ENCODE measurements around the gene ZNF672.
"Not testable (repeated sequence)": the region's sequence is repeated elsewhere in the genome, so short reads cannot be mapped to it uniquely, and the experiment has no call there.

The ZNF672 gene

DNA sequence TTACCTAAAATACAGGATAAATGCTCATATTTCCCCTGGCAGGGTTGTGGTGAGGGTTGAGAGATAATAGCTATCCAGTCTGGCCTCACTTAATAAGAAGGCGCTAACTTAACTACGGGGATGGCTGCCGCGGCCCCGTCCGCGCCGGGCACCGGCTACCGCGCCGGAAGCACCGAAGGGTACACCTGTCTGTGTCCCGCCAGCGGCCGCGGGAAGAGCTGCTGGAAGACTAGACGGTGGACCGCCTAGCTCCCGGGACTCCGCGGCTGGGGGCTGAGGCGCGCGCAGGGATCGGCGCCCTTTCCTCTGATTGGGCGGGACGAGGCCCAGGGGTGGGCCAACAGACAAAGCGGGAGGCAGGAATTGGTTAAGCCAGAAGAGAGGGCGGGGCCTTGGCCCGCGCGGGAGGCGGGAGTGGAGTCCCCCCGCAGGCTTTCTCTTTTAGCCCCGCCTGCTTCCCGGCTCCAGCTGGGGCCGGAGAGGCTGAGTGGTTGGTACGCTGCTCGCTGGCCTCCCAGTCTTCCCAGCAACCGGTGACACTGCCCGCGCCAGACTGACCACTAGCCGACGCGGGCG lies at the start of gene ZNF672:
Gene ZNF672, plus strand, starts transcription at position 444 of the 576 bp plus-strand sequence. CDS start 9,051 bp downstream, outside the sequence.
- peak; percentile 83 to 87 for DNase-seq (ENCODE audit: low read depth in 2 of 2, low spot score in 1 of 2)

DNA sequence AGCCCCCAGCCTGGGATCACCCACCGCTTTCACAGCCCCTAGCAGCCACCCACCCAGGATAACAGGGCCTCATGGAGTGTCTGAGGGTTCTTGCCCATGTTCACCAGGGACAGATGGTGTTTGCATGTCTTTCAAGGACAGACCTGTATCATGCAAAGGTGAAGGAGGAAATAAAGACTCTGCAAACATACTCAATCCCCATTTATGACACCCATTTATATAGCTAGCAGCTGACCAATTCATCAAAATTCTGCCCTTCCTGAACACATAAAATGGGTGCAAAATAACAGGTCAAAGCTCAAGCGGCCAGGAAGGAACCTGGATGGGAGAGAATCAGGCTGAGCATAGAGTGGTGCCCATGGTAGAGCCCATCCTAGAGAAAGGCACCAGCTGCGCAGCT lies 49.7 kb upstream of the ZNF672 start:
- no peak for DNase-seq (ENCODE audit: low read depth in 2 of 2, low spot score in 1 of 2)

DNA sequence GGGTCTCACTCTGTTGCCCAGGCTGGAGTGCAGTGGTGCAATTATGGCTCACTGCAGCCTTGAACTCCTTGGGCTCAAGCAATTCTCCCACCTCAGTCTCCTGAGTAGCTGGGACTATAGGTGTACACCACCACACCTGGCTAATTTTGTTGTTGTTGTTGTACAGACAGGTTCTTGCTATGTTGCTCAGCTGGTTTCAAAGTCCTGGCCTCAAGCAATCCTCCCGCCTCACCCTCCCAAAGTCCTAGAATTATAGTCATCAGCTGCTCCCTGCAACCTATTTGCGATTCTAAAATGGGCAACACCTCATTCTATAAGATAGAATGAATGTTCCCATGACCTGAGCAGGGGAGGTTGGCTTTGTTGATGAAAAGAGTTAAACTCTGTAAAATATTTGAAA lies 48.7 kb upstream of the ZNF672 start:
- not testable (repeated sequence) for DNase-seq (ENCODE audit: low read depth in 2 of 2, low spot score in 1 of 2)

DNA sequence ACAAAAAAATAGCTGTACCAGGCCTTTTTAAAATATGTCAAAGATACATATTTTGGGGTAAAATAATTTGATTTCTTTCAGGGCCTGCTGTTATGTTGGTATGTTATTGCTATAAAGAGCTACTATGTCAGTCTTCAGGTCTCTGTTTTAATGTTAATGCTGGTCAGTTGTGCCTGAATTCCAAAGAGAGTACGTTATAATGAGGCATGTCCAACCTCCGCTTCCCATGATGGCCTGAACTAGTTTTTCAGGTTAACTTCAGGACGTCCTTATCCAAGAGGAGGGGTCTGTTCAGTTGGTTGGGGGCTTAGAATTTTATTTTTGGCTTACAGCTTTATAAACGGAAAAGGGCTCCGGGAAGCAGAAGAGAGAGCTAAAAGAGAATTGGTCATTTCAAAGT lies 47.6 kb upstream of the ZNF672 start:
- no peak for DNase-seq (ENCODE audit: low read depth in 2 of 2, low spot score in 1 of 2)

DNA sequence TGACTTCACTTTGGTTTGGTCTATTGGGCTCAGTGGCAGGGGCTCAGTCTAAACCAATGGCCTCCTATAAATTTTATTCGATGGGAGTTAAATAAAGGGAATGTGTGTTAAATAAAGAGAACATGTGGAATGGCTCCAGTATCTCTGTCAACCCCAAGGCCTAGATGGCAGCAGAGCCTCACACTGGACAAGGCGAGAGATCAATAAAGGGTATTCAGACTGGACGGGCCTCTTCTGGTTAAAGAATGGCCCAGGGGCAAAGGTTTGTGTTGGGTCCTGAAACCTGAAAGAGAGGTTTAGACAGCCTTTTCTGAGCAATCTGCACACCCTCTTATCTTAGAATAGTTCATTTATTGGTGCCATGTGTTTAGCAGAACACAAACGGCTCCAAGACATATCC lies 47.0 kb upstream of the ZNF672 start:
- DNase-seq (ENCODE audit: low read depth in 2 of 2, low spot score in 1 of 2), result no peak

DNA sequence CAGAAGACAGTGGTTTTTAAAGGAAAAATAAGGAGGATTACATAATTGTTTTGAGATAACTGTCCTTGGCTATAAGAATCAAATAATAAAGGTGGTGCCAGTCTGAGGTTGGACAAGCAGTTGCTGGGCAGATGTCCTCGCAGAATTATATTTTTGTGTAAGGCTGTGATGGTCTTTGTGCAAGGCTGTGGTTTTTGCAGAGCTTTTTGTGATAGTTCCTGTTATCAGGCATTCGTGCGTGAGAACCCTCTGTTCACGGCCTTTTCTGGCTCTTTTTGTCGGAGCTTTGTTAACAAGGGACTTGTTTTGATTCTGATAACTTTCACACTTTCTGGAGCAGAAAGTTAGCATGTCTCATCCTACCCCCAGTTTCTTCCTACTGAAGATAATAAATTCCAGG lies 45.7 kb upstream of the ZNF672 start:
- no peak for DNase-seq (ENCODE audit: low read depth in 2 of 2, low spot score in 1 of 2)

DNA sequence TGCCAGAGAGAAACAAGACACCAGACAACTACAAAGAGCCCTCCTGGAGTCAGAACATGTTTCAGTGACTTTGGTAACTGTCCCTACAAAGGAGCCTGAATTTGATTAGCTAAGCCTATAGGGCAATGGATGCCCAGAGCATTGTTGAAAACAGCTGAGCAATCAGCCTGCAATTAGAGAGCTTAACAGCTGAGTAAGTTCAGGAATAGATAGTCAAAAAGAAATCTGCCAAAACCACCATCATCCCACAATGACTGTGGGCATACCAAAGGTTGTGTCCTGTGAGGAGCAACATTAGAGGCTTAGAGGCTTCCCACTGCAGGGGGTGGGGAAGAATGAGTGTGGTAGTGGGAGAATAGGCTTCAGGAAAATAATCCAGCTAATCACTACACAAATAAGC lies 44.4 kb upstream of the ZNF672 start:
- no peak for DNase-seq (ENCODE audit: low read depth in 2 of 2, low spot score in 1 of 2)

DNA sequence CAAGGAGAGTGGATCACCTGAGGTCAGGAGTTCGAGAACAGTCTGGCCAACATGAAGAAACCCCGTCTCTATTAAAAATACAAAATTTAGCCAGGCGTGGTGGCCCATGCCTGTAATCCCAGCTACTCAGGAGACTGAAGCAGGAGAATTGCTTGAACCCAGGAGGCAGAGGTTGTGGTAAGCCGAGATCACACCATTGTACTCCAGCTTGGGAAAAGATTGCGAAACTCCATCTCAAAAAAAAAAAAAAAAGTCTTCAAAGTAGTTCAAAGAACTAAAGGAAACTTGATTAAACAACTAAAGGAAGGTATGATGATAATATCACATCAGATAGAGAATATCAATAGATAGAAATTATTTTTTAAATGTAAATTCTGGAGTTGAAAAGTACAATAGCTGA lies 43.4 kb upstream of the ZNF672 start:
- not testable (repeated sequence) for DNase-seq (ENCODE audit: low read depth in 2 of 2, low spot score in 1 of 2)

DNA sequence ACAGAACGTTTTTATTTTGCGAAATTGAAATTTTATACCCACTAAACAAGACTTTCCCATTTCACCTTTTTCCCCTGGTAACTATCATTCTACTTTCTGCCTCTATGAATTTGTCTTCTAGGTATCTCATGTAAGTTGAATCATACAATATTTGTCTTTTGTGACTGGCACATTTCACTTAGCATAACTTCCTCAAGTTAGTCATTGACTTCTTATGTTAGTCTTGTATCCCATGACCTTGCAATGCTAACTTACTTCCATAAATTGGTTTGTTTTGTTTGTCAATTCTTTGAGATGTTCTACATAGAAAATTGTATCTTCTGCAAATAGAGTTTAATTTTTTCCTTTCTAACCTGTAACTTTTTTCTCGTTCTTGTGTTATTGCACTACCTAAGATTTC lies 39.2 kb upstream of the ZNF672 start:
- DNase-seq (ENCODE audit: low read depth in 2 of 2, low spot score in 1 of 2), result no peak

DNA sequence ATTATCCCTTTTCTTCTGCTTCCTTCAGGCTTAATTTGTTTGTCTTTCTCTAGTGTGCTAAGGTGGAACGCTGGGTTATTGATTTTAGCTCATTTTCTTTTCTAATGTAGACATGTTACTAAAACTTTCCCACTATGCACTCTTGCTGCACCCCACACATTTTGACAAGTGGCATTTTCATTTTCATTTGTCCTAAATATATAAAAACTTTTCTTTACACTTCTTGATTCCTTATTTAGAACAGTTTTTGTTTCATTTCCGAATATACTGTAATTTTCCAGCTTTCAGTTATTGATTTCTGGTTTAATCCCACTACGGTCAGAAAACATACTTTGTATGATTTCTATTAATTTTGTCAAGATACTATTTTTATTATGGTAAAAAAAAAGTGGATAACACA lies 37.6 kb upstream of the ZNF672 start:
- no peak for DNase-seq (ENCODE audit: low read depth in 2 of 2, low spot score in 1 of 2)

DNA sequence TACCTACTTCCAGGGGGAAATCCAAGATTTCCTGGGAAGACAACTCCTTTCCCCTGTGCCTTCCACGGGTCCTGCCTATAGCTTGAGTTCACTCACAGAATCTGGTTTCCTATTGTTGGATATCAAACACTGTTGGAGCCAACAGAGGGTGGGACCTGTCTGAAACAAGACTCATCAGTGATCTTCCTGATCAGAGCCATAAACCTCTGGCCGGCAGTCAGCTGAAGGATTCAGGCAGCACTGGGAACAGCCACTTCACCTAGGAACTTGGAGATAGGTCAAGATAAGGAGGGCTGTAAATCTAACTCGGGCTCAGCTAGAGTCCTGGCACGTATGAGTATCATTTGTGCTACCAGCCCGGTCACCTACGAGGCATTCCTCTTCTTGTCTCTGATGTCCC lies 35.6 kb upstream of the ZNF672 start:
- DNase-seq (ENCODE audit: low read depth in 2 of 2, low spot score in 1 of 2), result no peak

DNA sequence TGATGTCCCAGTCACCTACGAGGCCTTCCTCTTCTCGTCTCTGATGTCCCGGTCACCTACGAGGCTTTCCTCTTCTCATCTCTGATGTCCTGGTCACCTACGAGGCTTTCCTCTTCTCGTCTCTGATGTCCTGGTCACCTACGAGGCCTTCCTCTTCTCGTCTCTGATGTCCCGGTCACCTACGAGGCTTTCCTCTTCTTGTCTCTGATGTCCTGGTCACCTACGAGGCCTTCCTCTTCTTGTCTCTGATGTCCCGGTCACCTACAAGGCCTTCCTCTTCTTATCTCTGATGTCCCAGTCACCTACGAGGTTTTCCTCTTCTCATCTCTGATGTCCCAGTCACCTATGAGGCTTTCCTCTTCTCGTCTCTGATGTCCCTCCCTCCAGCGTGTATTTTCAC lies 34.5 kb upstream of the ZNF672 start:
- not testable (repeated sequence) for DNase-seq (ENCODE audit: low read depth in 2 of 2, low spot score in 1 of 2)

DNA sequence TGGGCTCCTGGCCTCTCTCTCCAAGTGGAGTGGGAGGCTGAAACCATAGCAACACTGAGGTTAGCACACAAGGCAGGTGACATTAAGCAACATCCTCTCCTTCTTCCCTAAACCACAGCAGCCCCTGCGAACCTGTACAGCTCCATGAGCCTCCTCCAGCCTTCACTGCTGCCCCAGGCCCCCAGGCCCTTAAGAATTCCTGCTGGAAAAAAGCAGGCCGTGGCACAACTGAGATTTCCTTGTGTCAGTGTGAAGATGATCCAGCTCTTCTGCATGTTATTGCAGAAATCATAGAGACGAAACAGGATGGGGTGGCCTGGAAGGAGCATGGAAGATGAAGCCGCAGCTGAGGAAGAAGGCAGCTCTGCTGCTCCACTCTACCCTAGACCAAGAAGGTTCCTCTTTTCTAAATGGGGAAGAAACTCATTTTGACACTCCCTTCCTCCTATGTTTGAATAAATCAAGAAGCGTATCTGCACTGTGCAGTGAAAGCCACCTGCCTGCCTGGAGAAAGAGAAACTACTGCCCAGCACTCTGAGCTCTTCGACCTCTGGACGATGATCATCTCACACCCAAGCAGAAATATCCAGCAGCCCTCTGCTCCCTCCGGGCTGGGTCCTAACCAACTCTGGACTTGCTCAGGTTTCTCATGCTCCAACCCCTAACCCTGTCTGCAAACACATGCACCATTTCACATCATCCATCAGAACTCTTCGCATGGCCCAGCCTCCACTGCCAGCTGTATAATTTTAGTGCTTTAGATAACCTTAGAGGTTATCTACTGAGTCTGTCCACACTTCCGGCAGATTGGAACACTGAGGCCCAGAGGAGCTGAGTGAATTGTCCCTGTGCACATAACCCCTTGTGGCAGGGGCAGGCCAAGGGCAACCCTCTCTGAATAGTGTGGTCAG lies 33.0 kb upstream of the ZNF672 start:
- no peak for DNase-seq (ENCODE audit: low read depth in 2 of 2, low spot score in 1 of 2)

DNA sequence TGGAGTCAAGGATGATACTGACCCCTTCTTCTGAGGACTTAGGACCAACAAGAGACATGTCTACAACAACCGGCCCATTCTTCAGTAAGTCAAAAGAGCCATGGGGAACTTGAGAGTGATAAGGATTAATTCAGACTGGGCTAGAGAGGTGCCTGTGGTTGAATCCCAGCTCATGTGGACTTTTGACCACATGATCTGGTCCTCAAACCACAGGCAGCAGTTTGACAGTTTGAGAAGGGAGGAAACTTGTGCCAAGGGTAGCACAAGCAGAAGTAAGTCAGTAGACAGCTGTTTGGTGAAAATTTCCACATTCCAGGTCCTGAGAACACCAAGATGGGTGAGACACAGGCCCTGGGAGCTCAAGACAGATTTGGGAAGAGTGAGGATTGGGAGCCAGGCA lies 32.1 kb upstream of the ZNF672 start:
- DNase-seq (ENCODE audit: low read depth in 2 of 2, low spot score in 1 of 2), result no peak

DNA sequence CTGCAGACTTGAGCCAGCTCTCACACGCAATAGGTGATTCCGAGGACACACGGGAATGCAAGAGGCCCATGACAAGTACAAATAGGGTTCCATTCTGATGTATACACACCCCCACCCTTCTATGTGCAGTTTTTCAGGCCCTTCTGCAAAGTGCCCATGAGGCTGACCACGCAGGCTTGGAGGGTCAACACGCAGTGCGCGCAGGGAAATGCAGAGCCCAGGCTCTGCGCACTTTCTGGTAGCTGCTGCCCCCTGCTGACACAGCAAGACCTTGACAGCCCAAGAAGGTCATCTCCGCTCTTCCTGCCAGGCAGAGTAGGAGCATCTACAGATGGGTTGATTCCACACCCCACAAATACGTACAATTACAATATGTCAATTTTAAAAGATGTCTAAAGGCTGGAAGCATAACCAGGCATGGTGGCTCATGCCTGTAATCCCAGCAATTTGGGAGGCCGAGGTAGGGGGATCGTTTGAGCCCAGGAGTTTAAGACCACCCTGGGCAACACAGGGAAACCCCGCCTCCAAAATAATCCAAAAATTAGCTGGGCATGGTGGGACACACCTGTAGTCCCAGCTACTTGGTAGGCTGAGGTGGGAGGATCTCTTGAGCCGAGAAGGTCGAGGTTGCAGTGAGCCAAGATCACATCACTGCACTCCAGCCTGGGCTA lies 30.8 kb upstream of the ZNF672 start:
- peak in 1 of 2 donors; percentile 6 for DNase-seq (ENCODE audit: low read depth in 2 of 2, low spot score in 1 of 2)

DNA sequence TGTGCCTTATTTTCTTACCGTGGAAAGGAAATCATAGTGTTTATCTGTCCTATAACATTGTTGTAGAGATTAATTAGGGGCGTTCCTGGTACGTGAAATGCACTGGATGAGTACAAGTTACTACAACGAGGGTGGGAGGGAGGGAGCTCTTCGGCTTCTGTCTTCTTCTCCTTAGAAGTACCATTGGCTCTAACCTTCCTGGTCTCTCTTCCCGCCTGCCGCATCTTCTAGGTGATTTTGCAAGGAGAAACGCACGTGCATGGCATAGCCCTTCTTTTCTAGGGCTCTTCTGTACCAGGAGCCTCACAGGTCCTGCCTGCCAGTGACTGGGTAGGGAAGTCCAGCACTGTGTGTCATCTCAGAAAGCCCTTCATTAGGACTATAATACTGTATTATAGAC lies 29.1 kb upstream of the ZNF672 start:
- DNase-seq (ENCODE audit: low read depth in 2 of 2, low spot score in 1 of 2), result no peak

DNA sequence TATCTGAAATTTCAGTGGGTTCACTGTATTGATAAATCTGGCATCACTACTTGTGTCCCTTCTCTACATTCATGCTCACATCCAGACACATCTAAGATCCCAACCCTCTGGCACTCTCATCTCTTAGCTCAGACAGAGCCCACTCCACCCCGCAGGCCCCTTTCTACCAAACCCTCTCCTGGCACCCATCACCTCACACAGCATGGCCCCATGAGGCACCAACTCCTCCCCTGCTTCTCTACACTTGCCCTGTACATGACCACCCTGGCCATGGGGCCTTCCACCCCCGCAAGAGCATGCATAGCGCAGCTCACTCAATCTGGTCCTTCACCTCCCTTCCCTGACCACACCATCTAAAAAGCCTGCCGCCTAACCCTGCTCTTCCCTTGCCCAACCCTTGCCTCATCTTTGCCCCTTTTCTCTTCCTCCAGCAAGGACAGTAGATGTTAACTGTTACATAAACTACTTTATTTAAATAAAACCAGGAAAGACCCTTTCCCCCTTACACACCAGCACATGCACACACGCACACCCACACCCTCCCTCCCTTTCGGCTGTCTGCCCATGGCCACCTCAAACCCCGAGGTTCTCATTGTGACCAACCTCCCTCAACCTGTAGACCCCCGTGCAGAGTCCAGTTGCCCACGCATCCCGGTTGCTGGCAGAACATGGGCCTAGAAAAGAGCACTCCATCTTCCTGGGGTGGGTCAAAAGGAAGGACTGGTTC lies 27.9 kb upstream of the ZNF672 start:
- DNase-seq (ENCODE audit: low read depth in 2 of 2, low spot score in 1 of 2), result no peak

DNA sequence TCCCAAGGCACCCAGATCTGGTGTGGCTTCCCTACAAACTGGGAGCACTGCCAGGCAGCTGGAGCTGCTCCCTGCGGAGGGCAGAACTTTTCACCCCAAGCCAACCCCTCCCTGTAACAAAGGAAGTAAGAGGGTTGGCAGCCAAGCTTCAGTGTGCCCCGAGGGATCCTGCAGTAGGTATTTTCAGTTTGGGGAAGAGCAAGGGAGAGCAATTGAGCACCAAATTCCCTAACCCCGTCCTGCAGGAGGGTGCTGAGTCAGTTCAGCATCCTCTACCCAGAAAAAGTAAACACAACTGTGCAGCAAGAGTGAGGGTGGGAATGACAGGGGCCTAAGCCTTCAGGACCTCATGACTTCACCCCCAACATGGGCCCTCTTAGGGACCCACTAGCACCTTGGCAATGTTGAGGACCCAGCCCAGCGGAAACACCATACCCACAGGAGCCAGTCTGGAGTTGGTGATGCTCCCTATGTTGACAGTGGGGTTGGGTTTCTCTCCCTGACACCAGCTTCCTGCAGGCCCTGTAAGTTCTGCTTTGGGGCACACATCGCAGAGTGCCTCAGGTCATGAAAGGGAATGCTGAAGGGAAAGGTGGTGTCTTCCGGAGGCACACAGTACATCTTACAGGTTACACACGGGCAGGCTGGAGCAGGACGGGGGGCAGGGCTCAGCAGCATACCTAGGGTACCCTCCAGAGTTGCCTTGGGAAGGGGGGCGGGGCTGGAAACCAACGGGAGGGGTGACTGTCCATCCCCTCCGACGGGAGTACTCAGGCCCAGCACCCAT lies 27.1 kb upstream of the ZNF672 start:
- DNase-seq (ENCODE audit: low read depth in 2 of 2, low spot score in 1 of 2), result no peak

DNA sequence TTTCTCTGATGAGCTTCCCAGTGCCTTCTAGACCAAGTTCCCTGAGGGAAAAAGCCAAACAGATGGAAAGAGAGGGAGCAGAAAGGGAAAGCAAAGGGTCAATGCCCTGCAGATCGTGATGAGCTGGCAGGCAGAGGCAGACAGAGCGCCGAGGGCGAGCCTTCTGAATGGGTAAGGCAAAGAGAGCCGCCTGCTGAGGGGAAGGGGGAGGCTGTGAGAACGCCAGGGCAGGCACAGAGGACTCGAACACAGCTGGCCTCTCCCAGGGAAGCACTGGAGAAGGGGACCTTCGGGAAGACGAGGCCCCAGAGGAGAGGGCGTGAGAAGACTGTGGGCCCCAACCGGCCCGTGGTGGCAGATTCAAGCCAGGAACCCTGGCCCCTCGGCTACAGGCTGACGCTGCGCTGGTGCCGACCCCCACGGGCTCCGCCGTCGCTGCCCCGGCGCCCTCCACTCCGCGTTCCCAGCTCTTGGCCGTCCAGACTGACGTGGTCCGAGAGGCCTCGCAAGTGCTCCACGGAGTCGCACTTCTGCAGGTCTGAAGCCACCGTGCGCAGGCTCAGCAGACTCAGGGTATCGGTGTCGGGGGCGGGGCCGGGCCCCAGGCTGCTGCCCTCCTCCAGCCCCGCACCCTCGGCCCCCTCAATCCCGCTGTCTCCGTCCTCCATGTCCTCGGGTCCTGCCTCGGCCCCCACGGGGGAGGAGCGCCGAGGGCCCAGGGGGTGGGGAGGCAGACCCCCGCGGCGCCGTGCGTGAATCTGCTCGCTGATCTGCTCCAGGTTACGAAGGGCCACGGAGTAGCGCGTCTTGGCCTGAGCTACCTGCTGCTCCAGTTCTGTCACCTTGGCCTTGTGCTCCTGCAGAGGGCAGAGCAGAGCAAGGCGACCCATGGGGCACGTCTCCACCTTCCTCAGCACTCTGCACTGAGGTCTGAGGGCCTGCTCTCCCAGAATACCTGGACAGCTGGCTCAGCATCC lies 26.2 kb upstream of the ZNF672 start:
- no peak for DNase-seq (ENCODE audit: low read depth in 2 of 2, low spot score in 1 of 2)
